Measurements from ENCODE around the gene CEMIP.

- TF ChIP-seq POLR2A (IDR thresholded peaks at IDR 0.05) = no peak
- TF ChIP-seq CTCF (IDR thresholded peaks at IDR 0.05) = no peak
These were observed 4.1 kb downstream of the CEMIP start for GRCh38 chr15:80783260-80783659.
